SW480 (cell line): ENCODE measurements around the gene PCDHB11.
"Not testable (repeated sequence)": the region's sequence is repeated elsewhere in the genome, so short reads cannot be mapped to it uniquely, and the experiment has no call there.

Experiments
- DNase-seq: peaks from one replicate; pipeline ENCODE4 v3.0.0-alpha.2; 2016; ENCODE audit warnings: low spot score

PCDHB11 gene

GRCh38 chr5:141186897-141187512, 12.4 kb upstream of the PCDHB11 start, which contains the start of gene PCDHB9:
Gene PCDHB9 (plus strand): TSS chr5:141187161. CDS start chr5:141187319, 158 bp downstream.
- peak; percentile 17 for DNase-seq

DNA sequence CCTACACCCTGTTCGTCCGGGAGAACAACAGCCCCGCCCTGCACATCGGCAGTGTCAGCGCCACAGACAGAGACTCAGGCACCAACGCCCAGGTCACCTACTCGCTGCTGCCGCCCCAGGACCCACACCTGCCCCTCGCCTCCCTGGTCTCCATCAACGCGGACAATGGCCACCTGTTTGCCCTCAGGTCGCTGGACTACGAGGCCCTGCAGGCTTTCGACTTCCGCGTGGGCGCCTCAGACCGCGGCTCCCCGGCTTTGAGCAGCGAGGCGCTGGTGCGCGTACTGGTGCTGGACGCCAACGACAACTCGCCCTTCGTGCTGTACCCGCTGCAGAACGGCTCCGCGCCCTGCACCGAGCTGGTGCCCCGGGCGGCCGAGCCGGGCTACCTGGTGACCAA, 10.7 kb upstream of the PCDHB11 start:
- not testable (repeated sequence) for DNase-seq

DNA sequence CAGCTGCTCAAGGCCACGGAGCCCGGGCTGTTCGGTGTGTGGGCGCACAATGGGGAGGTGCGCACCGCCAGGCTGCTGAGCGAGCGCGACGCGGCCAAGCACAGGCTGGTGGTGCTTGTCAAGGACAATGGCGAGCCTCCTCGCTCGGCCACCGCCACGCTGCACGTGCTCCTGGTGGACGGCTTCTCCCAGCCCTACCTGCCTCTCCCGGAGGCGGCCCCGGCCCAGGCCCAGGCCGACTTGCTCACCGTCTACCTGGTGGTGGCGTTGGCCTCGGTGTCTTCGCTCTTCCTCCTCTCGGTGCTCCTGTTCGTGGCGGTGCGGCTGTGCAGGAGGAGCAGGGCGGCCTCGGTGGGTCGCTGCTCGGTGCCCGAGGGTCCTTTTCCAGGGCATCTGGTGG, 10.3 kb upstream of the PCDHB11 start:
- DNase-seq, result not testable (repeated sequence)

DNA sequence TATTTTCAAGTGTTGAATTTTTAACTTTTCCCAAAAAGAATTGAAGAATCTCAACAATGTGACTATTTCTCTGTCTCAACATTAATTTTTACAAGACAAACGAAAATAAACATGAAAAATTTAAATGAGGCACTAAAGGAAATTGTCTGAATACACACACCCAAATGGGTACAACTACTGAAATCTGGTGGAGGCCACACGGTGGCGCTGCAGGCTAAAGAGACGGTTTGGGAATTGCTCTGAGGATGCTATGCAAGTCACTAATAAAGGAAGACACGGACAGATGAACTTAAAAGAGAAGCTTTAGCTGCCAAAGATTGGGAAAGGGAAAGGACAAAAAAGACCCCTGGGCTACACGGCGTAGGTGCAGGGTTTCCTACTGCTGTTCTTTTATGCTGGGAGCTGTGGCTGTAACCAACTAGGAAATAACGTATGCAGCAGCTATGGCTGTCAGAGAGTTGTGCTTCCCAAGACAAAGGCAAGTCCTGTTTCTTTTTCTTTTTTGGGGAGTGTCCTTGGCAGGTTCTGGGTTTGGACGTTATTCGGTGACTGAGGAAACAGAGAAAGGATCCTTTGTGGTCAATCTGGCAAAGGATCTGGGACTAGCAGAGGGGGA, 7.2 kb upstream of the PCDHB11 start, which contains the start of gene PCDHB10:
Gene PCDHB10 (plus strand): TSS at position 244 of the 616 bp plus-strand sequence. CDS start 200 bp downstream, at position 444.
- DNase-seq, result peak; percentile 36

DNA sequence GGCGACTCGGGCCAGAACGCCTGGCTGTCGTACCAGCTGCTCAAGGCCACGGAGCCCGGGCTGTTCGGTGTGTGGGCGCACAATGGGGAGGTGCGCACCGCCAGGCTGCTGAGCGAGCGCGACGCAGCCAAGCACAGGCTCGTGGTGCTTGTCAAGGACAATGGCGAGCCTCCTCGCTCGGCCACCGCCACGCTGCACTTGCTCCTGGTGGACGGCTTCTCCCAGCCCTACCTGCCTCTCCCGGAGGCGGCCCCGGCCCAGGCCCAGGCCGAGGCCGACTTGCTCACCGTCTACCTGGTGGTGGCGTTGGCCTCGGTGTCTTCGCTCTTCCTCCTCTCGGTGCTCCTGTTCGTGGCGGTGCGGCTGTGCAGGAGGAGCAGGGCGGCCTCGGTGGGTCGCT, 5.1 kb upstream of the PCDHB11 start:
- not testable (repeated sequence) for DNase-seq

GRCh38 chr5:141196363-141196762, 3.1 kb upstream of the PCDHB11 start:
- DNase-seq, result no peak

- not testable (repeated sequence) for DNase-seq
These were observed 1.7 kb downstream of the PCDHB11 start for GRCh38 chr5:141201126-141201525.

DNA sequence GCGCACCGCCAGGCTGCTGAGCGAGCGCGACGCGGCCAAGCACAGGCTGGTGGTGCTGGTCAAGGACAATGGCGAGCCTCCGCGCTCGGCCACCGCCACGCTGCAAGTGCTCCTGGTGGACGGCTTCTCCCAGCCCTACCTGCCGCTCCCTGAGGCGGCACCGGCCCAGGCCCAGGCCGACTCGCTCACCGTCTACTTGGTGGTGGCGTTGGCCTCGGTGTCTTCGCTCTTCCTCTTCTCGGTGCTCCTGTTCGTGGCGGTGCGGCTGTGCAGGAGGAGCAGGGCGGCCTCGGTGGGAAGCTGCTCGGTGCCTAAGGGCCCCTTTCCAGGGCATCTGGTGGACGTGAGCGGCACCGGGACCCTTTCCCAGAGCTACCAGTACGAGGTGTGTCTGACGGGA, 2.2 kb downstream of the PCDHB11 start:
- DNase-seq, result not testable (repeated sequence)

- DNase-seq, result peak; percentile 13
These were observed 9.1 kb downstream of the PCDHB11 start, which contains the start of gene PCDHB12 for GRCh38 chr5:141208478-141208877. Gene PCDHB12 (plus strand): TSS chr5:141208719. CDS start chr5:141208908, 189 bp downstream.

GRCh38 chr5:141210281-141210680, 10.9 kb downstream of the PCDHB11 start:
- not testable (repeated sequence) for DNase-seq

DNA sequence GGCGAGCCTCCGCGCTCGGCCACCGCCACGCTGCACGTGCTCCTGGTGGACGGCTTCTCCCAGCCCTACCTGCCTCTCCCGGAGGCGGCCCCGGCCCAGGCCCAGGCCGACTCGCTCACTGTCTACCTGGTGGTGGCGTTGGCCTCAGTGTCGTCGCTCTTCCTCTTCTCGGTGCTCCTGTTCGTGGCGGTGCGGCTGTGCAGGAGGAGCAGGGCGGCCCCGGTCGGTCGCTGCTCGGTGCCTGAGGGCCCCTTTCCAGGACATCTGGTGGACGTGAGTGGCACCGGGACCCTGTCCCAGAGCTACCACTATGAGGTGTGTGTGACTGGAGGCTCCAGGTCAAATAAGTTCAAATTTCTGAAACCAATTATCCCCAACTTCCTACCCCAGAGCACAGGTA, 11.4 kb downstream of the PCDHB11 start:
- DNase-seq, result not testable (repeated sequence)

DNA sequence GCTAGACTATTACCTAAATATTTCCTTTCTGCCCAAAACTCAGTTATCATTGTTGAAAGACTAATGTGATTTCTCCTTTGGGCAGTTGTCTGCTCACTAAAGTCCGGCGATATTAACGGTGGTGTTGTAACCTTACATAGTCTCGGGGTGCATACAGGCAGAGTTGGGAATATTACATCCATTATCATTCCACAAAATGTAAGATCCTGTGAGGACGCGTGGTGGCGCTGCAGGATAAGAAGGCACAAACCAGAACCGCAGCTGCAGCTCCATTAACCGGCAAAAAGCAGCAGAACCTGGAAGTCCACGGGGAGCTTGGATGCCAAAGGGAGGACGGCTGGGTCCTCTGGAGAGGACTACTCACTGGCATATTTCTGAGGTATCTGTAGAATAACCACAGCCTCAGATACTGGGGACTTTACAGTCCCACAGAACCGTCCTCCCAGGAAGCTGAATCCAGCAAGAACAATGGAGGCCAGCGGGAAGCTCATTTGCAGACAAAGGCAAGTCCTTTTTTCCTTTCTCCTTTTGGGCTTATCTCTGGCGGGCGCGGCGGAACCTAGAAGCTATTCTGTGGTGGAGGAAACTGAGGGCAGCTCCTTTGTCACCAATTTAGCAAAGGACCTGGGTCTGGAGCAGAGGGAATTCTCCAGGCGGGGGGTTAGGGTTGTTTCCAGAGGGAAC, 14.4 kb downstream of the PCDHB11 start, which contains the start of gene PCDHB13:
Gene PCDHB13 (plus strand): TSS at position 264 of the 684 bp plus-strand sequence. CDS start 205 bp downstream, at position 469.
- peak; percentile 43 for DNase-seq

DNA sequence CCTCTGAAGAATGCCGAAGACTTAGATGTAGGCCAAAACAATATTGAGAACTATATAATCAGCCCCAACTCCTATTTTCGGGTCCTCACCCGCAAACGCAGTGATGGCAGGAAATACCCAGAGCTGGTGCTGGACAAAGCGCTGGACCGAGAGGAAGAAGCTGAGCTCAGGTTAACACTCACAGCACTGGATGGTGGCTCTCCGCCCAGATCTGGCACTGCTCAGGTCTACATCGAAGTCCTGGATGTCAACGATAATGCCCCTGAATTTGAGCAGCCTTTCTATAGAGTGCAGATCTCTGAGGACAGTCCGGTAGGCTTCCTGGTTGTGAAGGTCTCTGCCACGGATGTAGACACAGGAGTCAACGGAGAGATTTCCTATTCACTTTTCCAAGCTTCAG, 15.2 kb downstream of the PCDHB11 start:
- not testable (repeated sequence) for DNase-seq

GRCh38 chr5:141215504-141215903, 16.1 kb downstream of the PCDHB11 start:
- not testable (repeated sequence) for DNase-seq

GRCh38 chr5:141216035-141216434, 16.6 kb downstream of the PCDHB11 start:
- DNase-seq, result not testable (repeated sequence)

DNA sequence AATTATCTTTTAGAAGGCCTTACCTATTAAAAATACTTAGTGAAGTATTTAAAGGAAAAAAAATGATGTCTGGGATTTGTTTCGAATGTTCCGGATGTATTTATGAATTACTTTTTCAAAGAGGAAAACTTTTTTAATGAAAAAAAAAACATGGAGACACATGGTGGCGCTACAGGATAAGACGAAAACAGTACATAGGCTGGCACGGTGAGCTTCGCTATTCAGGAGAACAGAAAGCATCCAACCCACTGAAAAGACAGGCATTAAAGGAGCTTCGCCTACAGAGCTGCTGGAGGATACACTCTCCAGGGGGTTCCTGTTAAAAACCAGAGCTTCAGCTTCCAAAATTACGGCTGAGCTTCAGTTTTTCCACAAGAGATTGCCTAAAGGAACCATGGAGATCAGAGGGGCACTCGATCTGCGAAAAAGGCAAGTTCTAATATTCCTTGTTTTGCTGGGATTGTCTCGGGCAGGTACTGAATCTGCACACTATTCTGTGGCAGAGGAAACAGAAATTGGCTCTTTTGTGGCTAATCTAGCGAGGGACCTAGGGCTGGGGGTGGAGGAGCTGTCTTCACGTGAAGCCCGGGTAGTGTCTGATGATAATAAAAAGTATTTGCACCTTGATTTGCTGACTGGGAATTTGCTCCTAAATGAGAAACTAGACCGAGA, 23.8 kb downstream of the PCDHB11 start, which contains the start of gene PCDHB14:
Gene PCDHB14 (plus strand): TSS at position 232 of the 672 bp plus-strand sequence. CDS start 163 bp downstream, at position 395.
- peak; percentile 76 for DNase-seq

GRCh38 chr5:141224844-141225243, 25.4 kb downstream of the PCDHB11 start:
- not testable (repeated sequence) for DNase-seq

GRCh38 chr5:141225421-141225820, 26.0 kb downstream of the PCDHB11 start:
- DNase-seq, result not testable (repeated sequence)

- DNase-seq, result no peak
These were observed 34.8 kb downstream of the PCDHB11 start for GRCh38 chr5:141234109-141234667.

- DNase-seq, result not testable (repeated sequence)
These were observed 36.5 kb downstream of the PCDHB11 start for GRCh38 chr5:141235922-141236321.

DNA sequence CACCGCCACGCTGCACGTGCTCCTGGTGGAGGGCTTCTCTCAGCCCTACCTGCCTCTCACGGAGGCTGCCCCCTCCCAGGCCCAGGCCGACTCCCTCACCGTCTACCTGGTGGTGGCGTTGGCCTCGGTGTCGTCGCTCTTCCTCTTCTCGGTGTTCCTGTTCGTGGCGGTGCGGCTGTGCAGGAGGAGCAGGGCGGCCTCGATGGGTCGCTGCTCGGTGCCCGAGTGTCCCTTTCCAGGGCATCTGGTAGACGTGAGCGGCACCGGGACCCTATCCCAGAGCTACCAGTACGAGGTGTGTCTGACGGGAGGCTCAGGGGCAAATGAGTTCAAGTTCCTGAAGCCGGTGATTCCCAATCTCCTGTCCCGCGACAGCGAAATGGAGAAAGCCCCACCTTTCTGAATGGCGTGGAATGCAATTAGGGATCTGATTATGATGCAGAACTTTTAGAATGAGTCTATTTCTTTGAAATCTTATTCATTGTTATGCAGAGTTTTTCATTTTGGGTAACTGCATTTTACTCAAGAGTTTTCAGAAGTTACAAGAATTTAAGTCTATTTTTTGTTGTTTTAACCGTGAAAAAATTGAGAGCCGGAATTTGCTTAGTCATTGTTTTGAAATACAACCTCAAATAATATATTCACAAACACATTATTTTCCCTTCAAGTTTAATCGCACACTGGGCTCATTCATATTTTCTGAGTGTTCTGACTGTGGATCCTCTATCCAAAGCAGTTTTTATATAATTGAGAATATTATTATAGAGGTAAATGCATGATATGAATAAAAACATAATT, 37.3 kb downstream of the PCDHB11 start:
- no peak for DNase-seq
